NCI-H2107 (cell line): ENCODE data around the gene CST7.
"Not testable (repeated sequence)": the region's sequence is repeated elsewhere in the genome, so short reads cannot be mapped to it uniquely, and the experiment has no call there.

Source experiments
- DNase-seq: peaks from one replicate; lab custom pipeline; 2025; lab: John Stamatoyannopoulos, UW

CST7 gene

GRCh38 chr20:24948939-24949679, at the start of gene CST7:
Gene CST7 (plus strand): TSS chr20:24949269. CDS start chr20:24949506, 237 bp downstream.
- DNase-seq: no peak

- no peak for DNase-seq
Measured at GRCh38 chr20:24906806-24907205, 42.3 kb upstream of the CST7 start.

- no peak for DNase-seq
Measured at GRCh38 chr20:24908642-24909041, 40.4 kb upstream of the CST7 start.

- no peak for DNase-seq
Measured at GRCh38 chr20:24909086-24909780, 39.8 kb upstream of the CST7 start.

DNA sequence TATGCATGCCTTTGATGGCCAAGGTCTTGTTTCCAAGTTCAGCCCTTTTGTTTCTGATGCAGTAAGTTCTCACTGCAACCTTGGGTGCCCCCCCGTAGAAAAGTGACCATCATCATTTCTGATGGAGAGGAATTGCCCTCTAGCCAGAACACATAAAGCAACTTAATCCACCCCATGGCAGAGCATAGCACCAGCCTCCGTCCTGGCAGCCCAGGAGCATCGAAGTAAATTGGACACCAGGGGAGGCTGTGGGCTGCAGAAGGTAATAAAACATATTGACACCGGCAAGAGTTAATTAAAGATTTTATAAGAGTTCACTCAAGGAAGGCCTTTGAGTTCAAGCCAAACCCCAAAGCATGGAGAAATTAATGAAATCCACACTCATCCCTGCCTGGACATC, 39.2 kb upstream of the CST7 start:
- no peak for DNase-seq

DNA sequence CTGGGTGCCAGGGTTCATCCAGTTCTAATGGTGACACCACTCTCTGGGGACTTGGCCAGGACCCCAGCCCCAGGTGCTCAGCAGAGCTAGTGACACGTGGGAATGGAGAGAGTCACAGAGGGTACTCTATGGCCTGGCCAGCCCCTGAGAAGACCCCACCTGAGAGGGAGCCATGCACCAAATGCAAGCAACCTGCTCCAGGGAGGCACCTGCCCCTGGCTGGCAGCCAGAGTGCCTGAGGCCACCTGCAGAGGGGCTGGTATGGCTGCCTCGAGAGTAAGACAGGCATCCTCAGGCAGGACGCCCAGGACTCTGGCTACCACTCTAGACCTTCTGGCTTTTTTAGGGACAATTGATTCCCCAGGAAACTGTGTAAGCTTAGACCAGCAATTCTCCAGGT, 38.6 kb upstream of the CST7 start:
- no peak for DNase-seq

DNA sequence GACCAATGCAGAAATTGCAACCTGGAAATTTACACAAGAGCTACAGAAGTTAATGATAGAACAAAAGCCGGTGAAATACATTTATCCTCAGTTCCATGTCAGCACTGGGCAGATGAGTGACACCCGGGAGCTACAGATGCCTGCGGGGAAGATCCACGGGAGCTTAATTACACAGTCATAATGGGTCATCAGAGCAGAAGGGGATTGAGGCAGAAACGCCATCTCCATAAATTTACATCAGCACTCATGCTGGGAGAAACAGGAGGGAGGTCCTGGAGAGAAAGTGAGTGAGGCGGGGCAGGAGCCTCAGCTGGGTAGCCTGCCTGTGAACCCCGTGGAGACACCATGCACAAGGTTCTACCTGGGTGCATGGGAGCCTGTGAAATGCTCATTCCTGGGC, 37.6 kb upstream of the CST7 start:
- DNase-seq: no peak

DNA sequence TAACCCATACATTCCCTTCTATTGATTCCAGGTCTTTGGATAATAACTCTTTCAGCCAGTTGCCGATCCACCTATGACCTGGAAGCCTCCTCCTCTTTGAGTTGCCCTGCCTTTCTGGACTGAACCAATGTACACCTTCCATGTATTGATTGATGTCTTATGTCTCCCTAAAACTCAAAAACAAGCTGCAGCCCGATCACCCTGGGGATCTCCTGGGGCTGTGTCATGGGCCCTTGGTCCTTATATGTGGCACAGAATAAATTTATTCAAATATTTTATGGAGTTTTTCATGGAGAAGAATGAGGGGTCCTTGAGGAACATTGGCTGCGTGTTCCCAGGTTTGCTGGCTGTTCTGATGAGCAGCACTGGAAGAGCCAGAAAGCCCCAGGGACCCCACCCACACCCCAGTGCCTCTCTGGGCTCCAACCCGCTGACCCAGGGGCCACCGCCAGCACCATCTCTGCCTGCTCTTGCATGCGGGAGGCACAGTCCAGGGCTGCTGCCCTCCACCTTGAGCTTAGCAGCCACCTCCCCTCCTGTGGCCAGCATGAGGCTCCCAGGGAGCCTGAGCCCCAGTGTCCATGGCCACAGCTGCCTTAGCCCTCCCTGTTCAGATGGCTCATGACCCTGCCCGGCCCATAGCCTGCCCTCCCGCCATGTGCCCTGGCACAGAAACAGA, 36.5 kb upstream of the CST7 start:
- DNase-seq: no peak

DNA sequence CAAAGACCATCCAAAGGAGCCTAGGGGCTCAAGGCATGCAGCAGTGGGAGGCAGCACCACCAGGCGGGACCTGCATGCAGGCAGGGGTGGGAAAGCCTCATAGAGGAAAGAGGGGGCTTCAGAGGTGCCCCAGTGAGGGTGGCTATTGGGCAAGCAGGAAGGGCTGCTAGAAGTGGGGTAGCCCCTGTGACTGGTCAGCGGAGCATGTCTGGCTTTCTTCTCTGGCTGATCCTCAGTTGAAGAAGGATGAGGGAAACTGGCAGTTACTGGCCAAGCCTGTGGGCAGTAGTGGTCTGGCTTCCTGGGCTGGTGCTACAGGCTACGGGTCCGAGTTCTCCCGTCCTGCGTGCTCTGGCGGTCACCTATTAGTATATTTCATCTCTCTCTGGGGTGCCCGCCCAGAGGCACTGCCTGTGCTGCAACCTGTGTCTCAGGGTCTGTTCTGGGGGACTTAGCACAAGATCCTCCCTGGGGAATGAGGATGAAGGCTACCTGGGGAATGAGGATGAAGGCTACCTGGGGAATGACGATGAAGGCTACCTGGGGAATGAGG, 35.9 kb upstream of the CST7 start:
- no peak for DNase-seq

- no peak for DNase-seq
Measured at GRCh38 chr20:24914388-24915241, 34.5 kb upstream of the CST7 start.

DNA sequence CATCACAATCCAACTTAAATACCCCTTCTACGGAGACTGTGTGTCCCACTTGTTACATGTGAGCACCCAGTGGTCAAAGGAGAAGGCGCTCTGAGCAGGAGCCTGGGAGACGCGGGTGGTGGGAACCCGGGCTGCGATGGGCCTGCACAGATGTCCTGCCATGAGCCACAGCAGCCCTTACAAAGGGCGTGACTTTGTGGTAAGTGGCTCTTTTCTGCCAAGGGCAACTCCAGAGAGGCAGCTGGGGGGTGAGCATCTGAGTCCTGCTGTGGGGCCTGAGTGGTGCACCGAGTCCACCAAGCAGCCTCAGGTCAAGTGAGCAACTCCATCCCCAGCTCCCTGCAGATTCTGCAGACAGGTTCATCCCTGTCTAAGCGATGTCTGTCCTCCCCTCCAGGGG, 33.6 kb upstream of the CST7 start:
- DNase-seq: no peak

DNA sequence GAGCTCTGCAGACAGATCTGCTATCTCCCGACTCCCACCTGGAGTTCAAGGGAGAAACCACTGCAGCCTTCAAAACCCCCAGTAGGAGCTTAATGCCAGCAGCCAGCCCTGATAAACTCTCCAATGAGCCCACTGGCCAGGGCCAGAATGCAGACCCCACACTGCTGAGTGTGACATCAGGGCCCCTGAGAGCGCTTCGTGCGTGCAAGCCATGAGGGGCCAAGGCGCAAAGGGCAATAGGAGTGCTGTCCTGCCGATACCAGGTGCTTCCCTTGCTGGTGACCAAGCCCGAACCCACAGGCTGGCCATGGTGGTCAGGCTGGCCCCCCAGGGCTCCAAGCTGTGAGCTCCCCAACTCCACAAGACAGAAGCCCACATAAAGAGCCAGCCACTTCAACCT, 33.2 kb upstream of the CST7 start:
- DNase-seq: no peak

GRCh38 chr20:24916412-24916811, 32.7 kb upstream of the CST7 start:
- DNase-seq: no peak

GRCh38 chr20:24917056-24917455, 32.0 kb upstream of the CST7 start:
- no peak for DNase-seq

DNA sequence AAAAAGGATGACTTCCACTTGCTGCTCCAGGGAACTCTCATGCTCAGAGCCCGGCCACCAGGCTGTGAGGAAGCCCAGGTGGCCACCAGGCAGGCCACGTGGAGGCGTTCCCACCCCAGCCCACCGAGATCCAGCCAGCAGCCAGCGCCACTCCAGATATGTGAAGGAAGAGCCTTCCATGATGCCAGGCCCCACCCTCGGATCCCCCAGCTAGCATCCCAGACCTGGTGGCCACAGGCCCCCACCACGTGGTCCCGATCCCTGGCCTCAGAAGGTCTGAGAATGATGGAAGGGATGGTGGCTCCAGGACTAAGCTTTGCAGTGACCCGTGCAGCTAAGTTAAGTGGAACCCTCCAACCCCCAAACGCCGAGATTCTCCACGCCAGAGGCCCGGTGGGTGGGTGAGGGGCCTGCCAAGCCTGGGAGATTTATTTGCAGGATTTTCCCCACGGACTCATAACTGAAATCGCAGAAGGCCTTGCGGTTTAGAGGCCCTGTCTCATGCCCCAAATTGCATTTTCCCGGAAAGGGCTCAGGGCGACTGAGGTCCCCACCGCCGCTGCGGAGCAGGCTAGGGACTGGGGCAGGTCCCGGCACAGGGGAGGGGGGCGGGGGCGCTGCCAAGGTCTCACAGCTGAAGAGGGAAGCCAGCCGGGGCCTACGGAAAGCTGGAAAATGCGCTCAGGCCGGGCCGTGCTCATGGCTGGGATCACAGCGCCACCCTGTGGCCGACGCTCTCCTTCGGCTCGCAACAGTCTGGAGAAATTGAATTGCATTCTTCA, 31.1 kb upstream of the CST7 start:
- peak; percentile 5 for DNase-seq

DNA sequence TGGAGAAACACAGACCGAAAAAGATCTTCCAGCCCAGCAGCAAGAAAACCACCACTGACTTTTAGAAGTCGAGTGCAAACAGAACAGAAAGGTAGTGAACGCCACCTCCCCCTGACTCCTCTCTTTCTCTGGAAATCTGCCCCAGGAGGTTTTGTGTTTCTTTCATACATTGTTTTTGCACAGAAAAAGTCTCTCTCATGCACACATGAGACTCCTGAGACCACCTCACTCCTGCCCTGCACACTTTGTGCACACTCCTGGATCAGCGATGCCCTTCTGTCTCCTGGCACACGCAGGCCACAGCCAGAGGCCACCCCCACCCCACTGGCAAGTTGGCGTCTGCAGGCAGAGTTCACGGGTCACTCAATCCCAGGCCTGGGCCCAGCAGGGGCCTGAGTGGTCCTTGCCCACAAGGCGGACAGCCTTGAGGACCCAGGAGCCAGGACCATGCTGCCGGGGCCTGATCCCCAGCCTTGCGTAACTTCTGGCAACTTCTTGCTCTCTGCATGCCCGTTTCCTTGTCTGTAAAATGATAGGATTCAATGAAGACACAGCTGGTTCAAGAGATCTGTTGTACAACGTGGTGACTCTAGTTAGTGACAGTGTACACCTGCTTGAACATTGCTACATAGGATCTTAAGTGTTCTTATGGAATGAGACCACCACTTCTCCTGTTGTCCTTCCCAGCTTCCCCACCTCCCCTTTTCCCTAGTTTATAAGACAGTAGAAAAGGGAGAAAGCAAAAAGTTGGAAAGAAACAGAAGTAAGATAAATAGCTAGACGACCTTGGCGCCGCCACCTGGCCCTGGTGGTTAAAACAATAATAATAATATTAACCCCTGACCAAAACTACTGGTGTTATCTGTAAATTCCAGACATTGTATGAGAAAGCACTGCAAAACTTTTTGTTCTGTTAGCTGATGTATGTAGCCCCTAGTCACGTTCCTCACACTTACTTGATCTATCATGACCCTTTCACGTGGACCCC, 30.2 kb upstream of the CST7 start:
- no peak for DNase-seq

DNA sequence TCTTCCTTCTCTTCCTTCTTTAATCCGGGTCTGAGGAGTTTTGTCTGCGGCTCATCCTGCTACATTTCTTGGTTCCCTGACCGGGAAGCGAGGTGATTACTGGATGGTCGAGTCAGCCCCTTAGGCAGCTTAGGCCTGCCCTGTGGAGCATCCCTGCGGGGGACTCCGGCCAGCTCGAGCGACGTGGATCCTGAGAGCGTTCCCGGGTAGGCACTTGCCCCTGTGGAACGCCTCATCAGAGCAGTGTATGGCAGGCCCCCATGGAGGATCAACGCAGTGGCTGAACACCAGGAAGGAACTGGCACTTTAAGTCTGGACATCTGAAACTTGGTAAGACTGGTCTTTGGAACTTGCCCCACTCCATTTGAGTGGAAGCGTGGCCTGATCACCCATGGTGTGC, 29.4 kb upstream of the CST7 start:
- not testable (repeated sequence) for DNase-seq

DNA sequence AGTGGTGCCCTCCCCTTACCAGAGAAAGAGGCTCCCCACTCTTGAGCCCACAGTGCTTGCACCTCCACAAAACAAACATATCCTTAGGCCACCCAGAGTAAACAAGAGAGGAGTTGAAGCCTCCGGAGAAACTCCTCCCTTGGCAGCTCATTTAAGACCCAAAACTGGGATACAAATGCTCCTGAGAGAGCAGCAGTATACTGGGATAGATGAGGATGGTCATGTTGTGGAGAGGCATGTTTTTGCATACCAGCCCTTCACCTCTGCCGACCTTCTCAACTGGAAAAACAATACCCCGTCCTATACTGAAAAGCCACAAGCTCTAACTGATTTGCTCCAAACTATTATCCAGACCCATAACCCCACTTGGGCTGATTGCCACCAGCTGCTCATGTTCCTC, 28.4 kb upstream of the CST7 start:
- DNase-seq: not testable (repeated sequence)

GRCh38 chr20:24929259-24929658, 19.8 kb upstream of the CST7 start:
- DNase-seq: not testable (repeated sequence)
